Measurements from ENCODE around the gene SMIM26. TPM values are rescaled to one million over a fixed set of nuclear protein-coding genes. Genes with fewer than 3 reads are reported as not detected.
A peak's percentile ranks its signal among the peaks of the same experiment; 100 is the strongest.

SMIM26 gene
- total RNA-seq, 1 experiment from 2014 or later = 56.6 TPM

- Histone ChIP-seq H3K9me3 (ENCODE audit: low read depth, low read length, poor library complexity, severe bottlenecking) (no peaks in the 10 kb centered on the region), H3K4me1 (ENCODE audit: insufficient read depth, low read length, poor library complexity, severe bottlenecking) (no peaks in the 10 kb centered on the region), H3K27ac (ENCODE audit: low read depth, low read length, poor library complexity, severe bottlenecking) (no peak overlapping the region), H3K4me3 (ENCODE audit: low read depth, low read length, poor library complexity, severe bottlenecking) (no peak overlapping the region), H3K27me3 (replicated peaks; ENCODE audit: insufficient read depth, low read depth, low read length, poor library complexity) (no peaks in the 10 kb centered on the region), H3K36me3 (ENCODE audit: insufficient read depth, low read length, poor library complexity, severe bottlenecking) (peaks cover 27% of the 10 kb centered on the region)
- ChIA-PET POLR2A (ENCODE audit: low non-redundant PET) (no interaction called here), CTCF (interaction anchor here (0.6 kb wide), 1 partner anchor 82 kb away, joined by 3 read pairs; the partner anchor contains the start of gene DZANK1)
- DNase-seq (ENCODE audit: low spot score) = no peak
- no TSS peak for BruUV-seq (replicated peaks)
- TF ChIP-seq EZH2 (IDR thresholded peaks at IDR 0.05; ENCODE audit: borderline replicate concordance, low read depth, low read length, poor library complexity, severe bottlenecking) (no peak), CTCF (conservative IDR thresholded peaks at IDR 0.05; ENCODE audit: low read depth, low read length) (no peak)
- intact Hi-C loops (cut with micrococcal nuclease; ENCODE audit: unreplicated experiment) = no loop called here
Observed at GRCh38 chr20:18548465-18548864, 18.8 kb upstream of the SMIM26 start.

DNA sequence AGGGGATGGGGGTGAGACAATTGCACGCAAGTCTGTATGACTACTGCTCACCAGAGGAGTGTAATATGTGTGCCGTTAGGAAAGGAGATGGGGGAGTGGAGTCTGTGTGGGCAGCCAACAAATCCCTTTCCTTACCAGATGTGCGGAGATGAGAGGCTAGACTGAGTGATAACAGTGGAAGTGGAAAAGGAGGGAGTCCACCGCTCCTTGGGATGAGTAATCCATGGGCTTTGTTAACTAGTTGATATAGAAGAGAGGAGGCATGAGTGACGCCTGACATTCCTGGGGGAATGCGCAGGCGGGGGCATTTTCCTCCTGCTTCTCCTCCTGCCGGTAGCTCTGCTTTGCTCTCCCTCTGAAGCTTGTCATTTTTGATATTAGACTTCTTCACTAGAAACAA lies 13.5 kb upstream of the SMIM26 start:
- H3K4me3 ChIP-seq (ENCODE audit: low read depth, low read length, poor library complexity, severe bottlenecking) = no peak overlapping the region
- no peak overlapping the region for H3K27ac ChIP-seq (ENCODE audit: low read depth, low read length, poor library complexity, severe bottlenecking)
- BruUV-seq (replicated peaks) = no TSS peak
- ChIA-PET CTCF (no interaction called here), POLR2A (ENCODE audit: low non-redundant PET) (no interaction called here)
- no peaks in the 10 kb centered on the region for H3K27me3 ChIP-seq (replicated peaks; ENCODE audit: insufficient read depth, low read depth, low read length, poor library complexity)
- H3K4me1 ChIP-seq (ENCODE audit: insufficient read depth, low read length, poor library complexity, severe bottlenecking) = no peaks in the 10 kb centered on the region
- H3K36me3 ChIP-seq (ENCODE audit: insufficient read depth, low read length, poor library complexity, severe bottlenecking) = peaks cover 28% of the 10 kb centered on the region
- DNase-seq (ENCODE audit: low spot score) = no peak
- no peaks in the 10 kb centered on the region for H3K9me3 ChIP-seq (ENCODE audit: low read depth, low read length, poor library complexity, severe bottlenecking)
- intact Hi-C loops (cut with micrococcal nuclease; ENCODE audit: unreplicated experiment) = no loop called here
- TF ChIP-seq EZH2 (IDR thresholded peaks at IDR 0.05; ENCODE audit: borderline replicate concordance, low read depth, low read length, poor library complexity, severe bottlenecking) (no peak), CTCF (conservative IDR thresholded peaks at IDR 0.05; ENCODE audit: low read depth, low read length) (no peak)

DNA sequence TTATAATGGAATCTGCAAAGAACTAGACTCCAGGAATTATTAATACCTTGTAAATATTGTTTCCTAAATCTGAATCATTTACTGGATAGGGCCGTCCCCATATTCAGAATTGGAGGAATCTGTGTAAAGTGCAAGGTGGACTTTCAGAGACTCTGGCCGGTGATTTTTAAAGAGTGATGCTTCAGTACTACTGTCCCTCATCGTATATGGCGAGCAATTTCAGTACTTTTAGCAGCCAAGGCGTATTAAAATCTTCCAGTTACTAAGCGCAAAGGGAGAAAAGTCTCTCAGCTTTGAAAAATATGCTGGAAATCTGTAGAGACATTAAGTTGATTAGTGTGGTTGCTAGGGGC lies 483 bp downstream of the SMIM26 start:
- Histone ChIP-seq H3K27ac (ENCODE audit: low read depth, low read length, poor library complexity, severe bottlenecking) (peak overlapping the region; percentile 82), H3K4me1 (ENCODE audit: insufficient read depth, low read length, poor library complexity, severe bottlenecking) (no peaks in the 10 kb centered on the region), H3K9me3 (ENCODE audit: low read depth, low read length, poor library complexity, severe bottlenecking) (no peaks in the 10 kb centered on the region), H3K27me3 (replicated peaks; ENCODE audit: insufficient read depth, low read depth, low read length, poor library complexity) (no peaks in the 10 kb centered on the region), H3K36me3 (ENCODE audit: insufficient read depth, low read length, poor library complexity, severe bottlenecking) (peaks cover 8% of the 10 kb centered on the region), H3K4me3 (ENCODE audit: low read depth, low read length, poor library complexity, severe bottlenecking) (peak overlapping the region; percentile 64)
- TSS peak; percentile 91 for BruUV-seq (replicated peaks)
- TF ChIP-seq CTCF (conservative IDR thresholded peaks at IDR 0.05; ENCODE audit: low read depth, low read length) (no peak), EZH2 (IDR thresholded peaks at IDR 0.05; ENCODE audit: borderline replicate concordance, low read depth, low read length, poor library complexity, severe bottlenecking) (no peak)
- ChIA-PET CTCF (interaction anchor here (0.6 kb wide), 1 partner anchor 12 kb away, joined by 4 read pairs; no protein-coding TSS in a partner anchor), POLR2A (ENCODE audit: low non-redundant PET) (no interaction called here)
- intact Hi-C loops (cut with micrococcal nuclease; ENCODE audit: unreplicated experiment) = no loop called here
- DNase-seq (ENCODE audit: low spot score) = no peak

Data from A673 (cell line).